Uterus (tissue), 4 donors: ENCODE data around the gene C2CD2L. TPM values are rescaled to one million over a fixed set of nuclear protein-coding genes. Genes with fewer than 3 reads are reported as not detected.

Experiments
- DNase-seq, 2 donors: peaks; one replicate each; pipeline ENCODE4 v3.0.0-alpha.2; 2019 to 2020
- H3K27ac ChIP-seq, 2 donors: fragments of 200-600 bp; sonication (generic); 1 replicate in 1 of 2; 2 replicates in 1 of 2; pipeline ENCODE4 v1.5.1; 2016 to 2018
- H3K27me3 ChIP-seq, 2 donors: fragments of 200-600 bp; sonication (generic); one replicate each; pipeline ENCODE4 v1.5.1; 2018 to 2019; ENCODE audit warnings: control low read depth in 1 of 2
- H3K36me3 ChIP-seq, 2 donors: fragments of 200-600 bp; sonication (generic); one replicate each; pipeline ENCODE4 v1.5.1; 2019; ENCODE audit warnings: control low read depth in 1 of 2
- H3K4me1 ChIP-seq, 2 donors: fragments of 200-600 bp; sonication (generic); one replicate each; pipeline ENCODE4 v1.5.1; 2018 to 2019; ENCODE audit warnings: control low read depth in 1 of 2
- H3K4me3 ChIP-seq, 2 donors: fragments of 200-600 bp; sonication (generic); 1 replicate in 1 of 2; 2 replicates in 1 of 2; pipeline ENCODE4 v1.5.1; 2018 to 2019; ENCODE audit warnings: mild to moderate bottlenecking in 1 of 2
- H3K9me3 ChIP-seq, 2 donors: fragments of 200-600 bp; sonication (generic); one replicate each; pipeline ENCODE4 v1.5.1; 2019; ENCODE audit warnings: control low read depth in 1 of 2
- CTCF ChIP-seq, 4 experiments: fragments of 200-600 bp in 2 of 4; fragments of 450-650 bp in 2 of 4; sonication (generic) in 2 of 4; IDR thresholded peaks; one replicate each; pipeline ENCODE4 v1.5.1; 2016 to 2019; ENCODE audit warnings: antibody characterized with exemption in 4 of 4, mild to moderate bottlenecking in 2 of 4, moderate library complexity in 1 of 4
- POLR2A ChIP-seq, 2 donors: fragments of 450-650 bp; IDR thresholded peaks; one replicate each; pipeline ENCODE4 v1.6.1; 2016; ENCODE audit warnings: antibody characterized with exemption in 2 of 2, mild to moderate bottlenecking in 1 of 2, moderate library complexity in 1 of 2
- intact Hi-C: fragments of 100-400 bp; cut with DNase I; formaldehyde crosslinking; loops from one replicate; pipeline ENCODE4 v1.15.1; 2023; ENCODE audit warnings: low total_unique reads
- total RNA-seq, 4 donors: library from RNA; depleted of rRNA in 3 of 4; stranded (reverse); fragments of >200 nt in 3 of 4; gene quantifications; one replicate each; pipeline versions ENCODE4 v1.1.0 to v1.2.4, GENCODE V29; 2014 to 2023
- donor health status: DM: yes; HTN: yes; CAD: no.

Gene C2CD2L
- total RNA-seq, 4 donors from 2014 or later = 1.8 to 14.3 (median 2.7) TPM

DNA sequence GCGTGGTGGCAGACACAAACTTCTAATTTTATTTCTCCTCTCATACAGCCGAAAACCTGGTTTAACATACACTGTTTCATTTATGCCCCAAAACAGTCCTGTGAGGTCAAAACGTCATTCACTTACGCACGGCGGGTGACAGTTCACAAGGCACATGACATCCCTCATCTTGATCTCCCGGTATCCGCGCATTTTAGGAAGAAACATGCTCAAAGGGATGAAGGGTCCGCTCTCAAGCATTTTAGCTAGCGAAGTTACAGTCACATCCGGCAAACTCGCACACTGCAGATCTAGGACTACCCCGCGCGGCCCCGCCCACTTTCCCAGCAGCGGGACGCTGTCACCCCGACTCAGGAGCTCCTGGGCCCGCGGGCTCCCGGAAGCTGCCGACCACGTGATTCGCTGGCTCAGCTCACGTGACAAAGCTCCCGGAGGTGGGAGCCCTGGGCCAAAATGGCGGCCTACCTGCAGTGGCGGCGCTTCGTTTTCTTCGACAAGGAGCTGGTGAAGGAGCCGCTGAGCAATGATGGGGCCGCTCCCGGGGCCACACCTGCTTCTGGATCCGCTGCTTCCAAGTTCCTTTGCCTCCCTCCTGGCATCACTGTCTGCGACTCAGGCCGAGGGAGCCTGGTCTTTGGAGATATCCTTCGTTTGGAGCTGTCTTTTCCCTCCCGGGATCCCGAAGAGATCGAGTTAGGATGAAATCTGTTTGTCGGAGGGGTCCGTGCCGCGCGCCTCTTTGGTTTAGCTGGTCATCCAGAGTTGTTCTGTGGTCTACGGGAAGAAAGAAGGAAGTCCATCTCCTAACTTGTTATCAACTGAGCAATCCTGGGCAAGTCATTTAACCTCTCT is 39.5 kb upstream of the C2CD2L start, which contains the start of gene VPS11:
Gene VPS11, plus strand, starts transcription at position 448 of the 852 bp plus-strand sequence. Its CDS starts 6 bp downstream, at position 454.
- peak in 2 of 4 experiments; percentile 4 to 18 for TF ChIP-seq CTCF (IDR thresholded peaks at IDR 0.05)
- TF ChIP-seq POLR2A (IDR thresholded peaks at IDR 0.05) = peak; percentile 52 to 54
- intact Hi-C loops = no loop called here
- peak; percentile 96 to 97 for DNase-seq
- Histone ChIP-seq H3K36me3 (no peaks in the 10 kb centered on the region), H3K9me3 (no peaks in the 10 kb centered on the region), H3K4me3 (peak within 1 kb of the TSS; percentile 79 to 91), H3K27me3 (no peaks in the 10 kb centered on the region), H3K4me1 (no peaks in the 10 kb centered on the region), H3K27ac (peak within 1 kb of the TSS; percentile 83 to 84)

DNA sequence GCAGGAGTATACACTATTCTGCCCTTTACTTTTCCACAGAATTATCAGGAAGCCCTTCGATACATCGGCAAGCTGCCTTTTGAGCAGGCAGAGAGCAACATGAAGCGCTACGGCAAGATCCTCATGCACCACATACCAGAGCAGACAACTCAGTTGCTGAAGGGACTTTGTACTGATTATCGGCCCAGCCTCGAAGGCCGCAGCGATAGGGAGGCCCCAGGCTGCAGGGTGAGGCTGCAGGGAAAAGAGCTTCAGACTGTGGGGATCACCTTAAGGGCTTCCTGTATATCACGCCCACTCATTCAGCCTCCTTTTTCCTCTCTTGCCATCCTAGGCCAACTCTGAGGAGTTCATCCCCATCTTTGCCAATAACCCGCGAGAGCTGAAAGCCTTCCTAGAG is 29.3 kb upstream of the C2CD2L start:
- H3K9me3 ChIP-seq = no peaks in the 10 kb centered on the region
- no peak overlapping the region for H3K4me3 ChIP-seq
- H3K4me1 ChIP-seq = no peaks in the 10 kb centered on the region
- TF ChIP-seq CTCF (IDR thresholded peaks at IDR 0.05) (no peak), POLR2A (IDR thresholded peaks at IDR 0.05) (no peak)
- intact Hi-C loops = no loop called here
- no peak overlapping the region for H3K27ac ChIP-seq
- DNase-seq = no peak
- H3K27me3 ChIP-seq = no peaks in the 10 kb centered on the region
- no peaks in the 10 kb centered on the region for H3K36me3 ChIP-seq

- Histone ChIP-seq H3K27ac (no peak overlapping the region), H3K9me3 (no peaks in the 10 kb centered on the region), H3K36me3 (no peaks in the 10 kb centered on the region), H3K27me3 (no peaks in the 10 kb centered on the region), H3K4me1 (no peaks in the 10 kb centered on the region), H3K4me3 (no peak overlapping the region)
- intact Hi-C loops = no loop called here
- TF ChIP-seq CTCF (IDR thresholded peaks at IDR 0.05) (no peak), POLR2A (IDR thresholded peaks at IDR 0.05) (no peak)
- DNase-seq = no peak
Measured at GRCh38 chr11:119078675-119079420, 28.3 kb upstream of the C2CD2L start.

DNA sequence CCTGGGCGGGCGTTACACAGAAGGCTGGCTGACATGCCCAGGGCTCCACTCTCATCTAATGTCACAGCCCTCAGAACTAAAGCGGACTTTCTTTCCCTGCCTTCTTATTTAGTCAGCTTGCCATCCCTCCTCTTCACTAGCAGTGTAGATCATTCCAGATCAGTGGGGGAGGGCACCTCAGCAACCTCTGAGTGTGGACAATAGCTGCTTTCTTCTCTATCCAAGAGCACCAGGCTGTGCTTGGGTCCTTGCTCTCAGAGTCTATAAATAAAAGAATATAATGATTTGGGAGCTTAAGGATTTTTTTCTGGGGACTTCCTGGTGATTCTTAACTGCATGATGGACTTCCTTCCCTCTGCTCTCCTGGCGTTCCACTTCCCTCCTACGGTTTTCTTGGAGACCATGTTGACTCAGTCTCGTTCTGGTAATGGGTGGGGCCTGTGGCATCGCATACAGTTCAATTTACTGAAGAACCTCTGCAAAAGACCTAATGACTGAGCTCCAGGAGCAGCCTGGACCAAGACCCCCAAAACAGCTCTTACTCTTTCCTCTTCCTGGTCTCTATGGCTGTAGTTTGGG is 25.4 kb upstream of the C2CD2L start:
- TF ChIP-seq CTCF (IDR thresholded peaks at IDR 0.05) (no peak), POLR2A (IDR thresholded peaks at IDR 0.05) (no peak)
- no peak for DNase-seq
- H3K36me3 ChIP-seq = no peaks in the 10 kb centered on the region
- no peaks in the 10 kb centered on the region for H3K27me3 ChIP-seq
- H3K4me1 ChIP-seq = peaks cover 0 to 7% of the 10 kb centered on the region in 2 donors
- H3K27ac ChIP-seq = no peak overlapping the region
- intact Hi-C loops = no loop called here
- H3K9me3 ChIP-seq = no peaks in the 10 kb centered on the region
- no peak overlapping the region for H3K4me3 ChIP-seq
